Hypothalamus (tissue), 51 donors: ENCODE measurements around the gene PIGH.

Source experiments
- DNase-seq, 51 donors: peaks; one replicate each; lab custom pipeline; 2025; lab: John Stamatoyannopoulos, UW

PIGH gene

DNA sequence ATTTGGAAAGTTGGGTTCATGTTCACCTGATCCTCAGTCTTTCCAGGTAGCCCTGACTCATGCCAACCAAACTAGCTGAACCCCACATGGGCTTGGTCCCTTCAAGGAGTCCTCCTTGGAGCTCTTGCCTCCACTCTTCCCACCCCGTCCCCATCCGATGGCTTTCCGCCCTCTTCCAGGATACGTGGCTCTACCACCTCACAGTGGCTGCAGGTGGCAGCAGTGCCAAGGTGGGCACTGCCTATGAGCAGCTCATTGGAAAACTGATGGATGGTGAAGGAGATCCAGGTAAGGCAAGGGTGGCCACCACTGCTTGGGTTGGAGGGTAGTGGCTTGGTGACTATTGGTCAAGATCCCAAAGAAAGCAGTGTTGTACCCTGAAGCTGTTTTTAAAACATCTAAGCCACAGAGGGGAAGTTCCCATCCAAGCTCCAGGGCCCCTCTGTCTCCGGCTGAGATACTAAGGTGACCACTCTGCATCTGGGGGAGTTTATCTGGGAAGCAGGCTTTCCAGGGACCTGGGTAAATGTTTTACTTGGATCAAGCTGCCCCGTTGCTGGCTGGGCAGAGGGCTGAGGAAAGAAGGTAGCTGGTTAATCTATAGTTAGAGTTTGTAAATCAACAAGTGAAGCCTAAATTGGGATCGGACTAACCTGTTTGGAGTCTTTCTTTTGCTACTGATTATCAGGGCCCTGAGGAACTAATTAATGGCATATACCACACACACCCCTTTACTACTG lies 23.7 kb downstream of the PIGH start:
- DNase-seq: no peak

DNA sequence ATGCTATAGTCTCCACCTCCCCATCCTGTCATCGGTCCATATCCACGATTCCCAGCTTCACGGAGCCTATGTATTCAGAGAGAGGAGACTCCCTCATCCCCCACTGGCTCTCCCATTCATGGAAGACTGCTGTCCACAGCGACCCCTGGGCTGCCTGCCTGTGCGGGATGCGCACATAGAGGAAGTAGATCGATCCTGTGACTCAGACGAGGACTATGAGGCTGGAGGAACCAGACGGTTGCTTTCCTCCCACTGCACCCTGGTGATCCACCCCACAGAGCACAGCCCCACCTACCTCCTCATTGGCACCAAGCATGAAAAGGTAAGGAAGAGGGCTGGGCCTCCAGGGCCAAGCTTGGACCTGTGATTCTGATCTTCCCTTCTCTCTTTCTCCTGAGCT lies 24.4 kb downstream of the PIGH start:
- DNase-seq: no peak

DNA sequence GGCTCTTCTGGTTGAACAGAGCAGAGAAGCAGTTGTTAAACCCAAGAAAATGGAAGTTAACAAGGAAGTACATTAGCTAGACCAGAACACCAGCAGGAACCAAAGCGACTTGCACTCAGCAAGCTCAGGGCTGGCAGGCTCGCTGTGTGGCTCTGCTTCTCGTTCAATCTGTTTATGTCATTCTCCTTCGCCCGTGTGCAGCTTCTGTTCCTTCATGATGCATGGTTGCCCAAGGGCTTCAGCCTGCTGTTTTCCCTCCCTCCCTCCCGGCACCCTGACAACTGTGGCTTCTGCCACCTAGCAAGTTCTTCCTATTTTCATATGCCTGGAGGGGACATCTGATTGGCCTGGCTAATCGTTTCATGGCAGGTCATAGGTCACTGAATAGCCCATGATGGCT lies 25.3 kb downstream of the PIGH start:
- no peak for DNase-seq

DNA sequence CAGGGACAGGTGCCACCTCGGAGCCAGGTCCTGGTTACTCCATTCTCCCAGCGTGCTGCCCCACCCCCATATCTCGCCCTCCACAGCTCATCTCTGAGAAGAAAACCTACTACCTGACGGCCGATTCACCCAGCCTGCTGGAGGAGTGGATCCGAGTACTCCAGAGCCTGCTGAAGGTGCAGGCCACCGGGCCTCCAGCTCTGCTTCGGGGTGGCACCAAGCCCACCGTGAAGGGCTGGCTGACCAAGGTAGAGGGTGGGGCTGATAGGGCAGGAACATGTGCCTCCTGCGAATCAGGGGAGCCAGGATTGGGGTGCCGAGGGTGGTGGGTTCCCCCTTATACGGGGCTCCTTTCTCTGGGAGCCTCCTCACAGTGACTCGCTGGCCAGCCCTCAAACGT lies 25.9 kb downstream of the PIGH start:
- no peak for DNase-seq

DNA sequence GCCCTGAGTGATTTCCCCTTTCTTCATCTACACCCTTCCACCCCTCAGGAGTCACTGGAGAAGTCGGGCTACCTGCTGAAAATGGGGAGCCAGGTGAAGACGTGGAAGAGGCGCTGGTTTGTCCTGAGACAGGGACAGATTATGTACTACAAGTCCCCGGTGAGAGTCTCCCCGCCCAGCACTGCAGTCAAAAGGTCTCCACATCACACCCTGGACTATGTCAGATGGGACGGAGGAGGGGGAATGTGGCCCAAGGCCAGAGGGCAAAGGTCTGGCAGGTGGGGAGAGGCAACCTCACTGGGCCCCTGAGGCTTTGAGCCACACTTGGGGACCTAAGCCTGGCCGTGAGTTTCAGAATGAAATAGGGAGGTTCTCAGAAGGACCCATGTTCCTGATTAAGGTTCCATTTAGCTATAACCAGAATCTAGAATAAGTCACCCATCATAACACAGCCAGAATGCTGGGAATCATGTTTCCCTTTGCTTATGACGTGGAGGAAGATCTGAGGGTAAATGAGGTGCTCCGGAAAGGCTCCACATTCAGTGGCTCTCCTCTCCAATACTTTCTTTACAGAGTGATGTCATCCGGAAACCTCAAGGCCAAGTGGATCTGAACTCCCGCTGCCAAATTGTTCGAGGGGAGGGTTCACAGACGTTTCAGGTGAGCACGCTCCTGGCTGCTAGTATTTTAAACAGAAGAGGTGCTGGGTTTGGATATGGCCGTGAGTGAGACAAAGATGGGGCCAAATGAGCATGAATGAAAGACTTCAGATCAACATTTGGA lies 26.6 kb downstream of the PIGH start:
- no peak for DNase-seq

DNA sequence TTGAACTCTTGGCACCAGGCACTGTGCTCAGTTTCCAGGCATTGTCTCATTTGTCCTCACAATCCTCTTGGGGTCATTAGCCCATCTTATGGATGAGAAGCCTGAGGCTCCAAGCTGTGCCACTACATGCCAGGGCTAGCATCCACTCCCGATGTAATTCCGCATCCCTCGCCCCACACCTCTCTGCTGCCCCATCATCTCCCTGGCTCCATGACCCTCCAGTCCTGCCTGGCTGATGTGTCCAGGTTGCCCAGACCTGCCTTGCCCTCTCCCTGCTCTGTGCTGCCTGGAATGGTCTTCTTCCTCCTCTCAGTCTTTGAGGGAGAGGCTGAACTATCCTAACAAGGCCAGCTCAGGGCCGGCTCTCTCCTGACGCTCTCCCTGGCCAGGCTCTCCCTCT lies 27.5 kb downstream of the PIGH start:
- DNase-seq: no peak

DNA sequence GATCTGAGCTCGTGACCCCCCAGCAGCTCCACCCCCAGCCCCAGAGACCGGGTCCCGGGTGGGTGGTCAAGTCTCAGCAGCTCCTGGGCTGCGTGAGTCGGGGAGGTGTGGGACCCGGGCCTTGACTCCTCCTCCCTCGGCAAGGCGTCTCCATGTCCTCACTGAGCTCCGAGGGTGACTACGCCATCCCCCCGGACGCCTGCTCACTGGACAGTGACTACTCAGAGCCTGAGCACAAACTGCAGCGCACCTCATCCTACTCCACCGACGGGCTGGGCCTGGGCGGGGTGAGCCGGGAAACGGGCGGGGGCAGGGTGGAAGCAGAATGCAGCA lies 28.1 kb downstream of the PIGH start:
- no peak for DNase-seq

DNA sequence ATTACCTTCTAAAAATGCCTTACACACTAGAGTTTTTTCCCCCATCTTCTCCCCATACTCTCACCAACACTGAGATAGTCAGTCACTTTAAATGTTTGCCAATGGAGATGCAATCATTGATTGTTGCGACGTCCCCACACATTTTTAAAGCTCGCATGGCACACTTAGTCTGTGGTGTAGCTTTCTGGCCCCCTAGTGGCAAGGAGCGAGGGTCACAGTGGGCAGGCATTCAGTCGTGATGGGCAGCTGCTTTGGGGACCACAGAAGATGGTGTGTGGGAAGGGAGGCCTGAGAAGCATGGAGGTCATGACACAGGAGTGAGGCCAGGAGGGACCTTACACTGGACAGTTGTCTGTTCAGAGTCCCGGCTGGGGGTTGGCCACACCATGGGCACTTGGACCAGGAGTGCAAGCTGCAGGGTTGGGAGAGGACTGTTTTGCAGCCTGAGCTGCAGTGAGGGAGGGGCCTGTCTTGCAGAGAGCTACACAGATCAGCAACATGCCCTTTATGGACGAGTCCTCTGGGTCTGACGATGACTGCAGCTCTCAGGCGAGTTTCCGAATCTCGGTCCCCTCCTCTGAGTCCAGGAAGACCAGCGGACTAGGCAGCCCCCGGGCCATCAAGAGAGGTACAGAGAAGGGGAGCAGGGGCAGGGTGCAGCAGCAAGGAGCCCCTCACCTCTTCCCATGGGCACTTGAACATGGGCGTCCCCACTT lies 28.6 kb downstream of the PIGH start:
- DNase-seq: peak in 41 of 51 donors; percentile 15 to 76 (median 47)

DNA sequence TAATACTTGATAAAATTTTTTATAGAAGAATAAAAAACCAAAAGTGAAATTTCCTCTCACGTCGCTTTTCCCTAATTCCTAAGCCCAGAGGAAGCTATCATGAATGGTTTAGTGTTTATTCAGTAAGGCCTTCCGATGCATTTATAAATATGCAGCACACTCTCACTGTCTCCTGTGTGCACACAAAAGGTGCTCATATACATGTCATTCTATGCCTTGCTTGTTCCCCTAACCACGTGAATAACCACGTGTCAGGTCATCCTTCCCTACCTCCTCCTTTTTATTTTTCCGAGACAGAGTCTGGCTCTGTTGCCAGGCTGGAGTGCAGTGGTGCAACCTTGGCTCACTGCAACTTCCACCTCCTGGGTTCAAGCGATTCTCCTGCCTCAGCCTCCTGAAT lies 29.6 kb downstream of the PIGH start:
- DNase-seq: no peak

DNA sequence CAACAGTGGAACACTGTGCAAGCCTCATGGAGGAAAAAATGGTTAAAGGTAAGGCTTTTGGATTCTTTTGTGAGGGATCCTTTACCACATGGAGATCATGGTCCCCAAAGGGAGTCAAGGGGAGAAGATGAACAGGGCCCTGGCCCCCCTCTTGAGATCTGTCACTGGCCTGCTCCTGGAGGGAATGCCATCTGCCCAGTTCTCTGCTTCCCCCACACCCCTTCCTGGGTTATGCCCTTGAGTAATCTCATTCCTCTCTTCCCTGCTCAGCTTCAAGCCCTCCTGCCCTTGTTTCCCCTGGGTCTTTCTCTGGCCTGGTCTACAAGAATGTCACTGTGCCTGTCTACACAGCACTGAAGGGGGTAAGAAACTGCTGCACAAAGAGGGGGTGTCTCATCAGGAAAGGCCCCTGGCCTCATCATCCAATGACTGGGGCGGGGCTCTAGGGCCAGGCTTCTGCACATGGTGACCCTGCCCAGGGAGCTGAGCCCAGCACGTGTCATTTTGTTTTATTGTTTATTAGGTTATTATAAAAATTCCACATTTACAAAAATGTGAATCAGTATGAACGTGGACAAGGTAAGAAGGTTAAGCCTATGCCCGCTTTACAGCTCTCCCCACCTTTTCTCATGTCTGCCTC lies 30.3 kb downstream of the PIGH start:
- no peak for DNase-seq

DNA sequence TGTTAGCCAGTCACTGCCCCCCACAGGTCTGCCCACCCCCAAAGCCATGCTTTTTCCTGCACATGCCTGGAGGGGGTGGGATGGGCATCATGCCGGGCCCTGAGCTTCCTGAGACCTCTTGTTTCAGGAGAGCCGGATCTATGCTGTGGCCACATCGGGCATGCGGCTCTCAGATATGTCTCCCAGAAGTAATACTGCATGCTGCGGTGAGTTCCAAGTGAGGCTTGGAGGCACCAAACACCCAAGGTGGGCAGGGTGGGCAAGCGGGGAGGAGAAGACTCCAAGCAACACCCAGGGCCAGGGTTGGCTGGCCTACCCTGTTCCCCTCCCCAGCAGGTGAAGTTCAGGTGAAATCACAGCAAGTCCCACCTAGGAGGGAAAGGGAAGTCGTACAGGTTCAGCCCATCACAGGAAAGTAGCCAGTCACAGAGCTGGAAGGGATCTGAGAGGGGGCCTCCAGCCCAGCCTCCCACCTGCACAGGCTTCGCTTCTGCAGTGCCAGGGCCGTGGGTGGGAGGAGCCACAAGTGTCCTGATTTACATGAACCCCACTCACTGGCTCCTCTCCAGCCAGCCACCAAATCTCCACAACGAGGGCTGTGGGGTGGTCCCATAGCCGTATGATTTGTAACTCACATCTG lies 30.9 kb downstream of the PIGH start:
- no peak for DNase-seq

DNA sequence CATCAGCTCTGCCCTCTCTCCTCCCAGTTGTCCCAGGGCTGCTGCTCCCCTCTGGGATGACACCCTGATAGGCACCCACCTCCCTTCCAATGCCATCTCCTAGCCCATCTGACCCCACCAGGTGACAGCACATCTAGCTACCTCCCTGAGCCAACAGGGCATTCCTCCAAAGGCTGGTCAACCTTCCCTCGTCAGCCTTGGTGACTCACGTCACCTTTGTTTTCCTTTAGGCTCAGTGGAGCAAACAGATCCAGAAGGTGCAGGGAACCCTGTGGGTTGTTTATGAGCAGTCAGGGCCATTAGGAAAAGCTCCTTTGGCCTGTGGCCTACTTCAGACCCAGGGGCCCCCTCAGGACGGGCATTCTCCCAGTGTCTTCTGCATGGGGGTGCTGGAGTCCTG lies 32.4 kb downstream of the PIGH start:
- peak in 1 of 51 donors; percentile 26 for DNase-seq

DNA sequence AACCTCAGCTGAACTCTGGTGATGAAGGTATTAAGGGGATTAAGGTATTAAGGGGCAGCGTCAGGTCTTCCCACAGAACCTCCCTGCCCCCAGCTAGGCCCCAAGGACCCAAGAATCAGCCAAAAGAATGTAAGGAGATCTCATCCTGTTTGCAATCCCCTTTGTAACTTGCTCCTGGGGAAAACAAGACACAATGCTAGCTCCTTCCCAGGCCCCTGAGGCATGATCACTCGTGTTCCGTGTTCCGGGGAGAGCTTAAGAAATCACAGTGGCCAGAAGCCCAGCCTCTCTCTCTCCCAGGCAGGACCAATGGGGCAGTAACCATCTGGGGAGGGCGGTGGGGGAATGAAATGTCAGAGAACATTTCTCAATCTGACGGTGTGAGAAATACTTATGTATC lies 33.2 kb downstream of the PIGH start:
- DNase-seq: peak in 15 of 51 donors; percentile 19 to 76 (median 31)

DNA sequence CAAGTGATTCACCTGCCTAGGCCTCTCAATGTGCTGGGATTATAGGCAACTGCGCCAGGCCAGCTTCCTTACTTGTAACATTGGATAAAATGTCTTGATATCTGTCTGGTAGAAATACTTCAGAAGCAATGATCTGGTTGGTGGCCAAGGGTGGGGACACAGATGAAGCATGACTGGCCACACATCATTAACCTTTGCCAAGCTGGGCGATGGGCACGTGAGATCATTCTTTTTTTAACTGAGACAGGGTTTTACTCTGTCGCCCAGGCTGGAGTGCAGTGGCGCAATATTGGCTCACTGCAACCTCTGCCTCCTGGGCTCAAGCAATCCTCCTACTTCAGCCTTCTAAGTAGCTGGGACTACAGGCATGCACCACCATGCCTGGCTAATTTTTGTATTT lies 35.8 kb downstream of the PIGH start:
- DNase-seq: no peak

DNA sequence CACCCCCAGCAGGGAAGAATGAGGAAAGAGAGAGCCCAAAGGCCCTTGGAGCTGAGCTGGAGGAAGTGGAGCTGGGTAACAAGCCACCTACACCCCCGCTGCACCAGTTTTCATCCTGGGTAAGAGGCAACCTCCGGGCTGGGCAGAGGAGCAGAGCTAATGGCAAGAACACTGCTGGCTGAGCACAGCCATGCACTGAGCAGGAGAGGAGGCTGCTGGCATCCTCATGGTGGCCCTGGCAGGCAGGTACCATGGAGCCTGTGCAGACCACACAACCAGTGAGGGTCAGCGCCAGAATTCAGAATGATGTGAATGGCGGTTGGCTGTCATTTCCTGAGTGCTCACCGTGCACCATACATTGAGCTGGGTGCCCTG lies 37.3 kb downstream of the PIGH start:
- DNase-seq: no peak

DNA sequence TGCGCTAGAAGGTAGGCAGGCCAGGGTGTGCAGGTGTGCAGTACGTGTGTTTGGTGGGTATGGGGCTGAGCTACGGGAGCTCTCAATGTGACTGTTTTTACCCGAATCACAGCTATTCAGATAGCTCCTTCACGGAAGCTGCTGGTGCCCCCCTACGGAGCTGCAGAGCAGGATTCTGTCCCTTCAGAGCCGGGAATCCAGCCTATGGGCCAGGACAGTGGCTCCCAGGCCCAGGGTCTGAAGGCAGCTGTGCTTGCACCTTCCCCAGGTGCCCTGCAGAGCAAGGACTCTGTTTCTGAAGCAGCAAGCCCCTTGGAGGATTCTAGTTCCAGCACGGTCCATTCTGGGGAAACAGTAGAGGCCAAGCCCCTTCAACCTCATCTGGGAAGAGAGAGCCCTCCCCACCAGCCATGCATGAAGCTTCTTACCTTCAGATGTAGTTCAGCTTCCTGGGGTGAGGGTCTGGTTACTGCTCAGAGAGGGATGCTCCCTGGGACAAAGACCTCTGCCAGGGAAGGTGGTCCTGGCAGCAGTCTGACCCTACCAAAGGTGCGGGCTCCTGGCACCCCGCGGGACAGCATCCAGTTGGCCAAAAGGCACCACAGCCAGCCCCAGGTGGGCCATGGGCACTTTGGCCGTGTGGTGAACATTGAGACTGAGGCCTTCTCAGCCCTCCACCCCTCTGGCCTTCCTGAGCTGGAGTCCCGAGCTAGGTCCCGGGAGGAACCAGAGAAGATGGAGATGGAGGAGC lies 37.9 kb downstream of the PIGH start:
- no peak for DNase-seq

DNA sequence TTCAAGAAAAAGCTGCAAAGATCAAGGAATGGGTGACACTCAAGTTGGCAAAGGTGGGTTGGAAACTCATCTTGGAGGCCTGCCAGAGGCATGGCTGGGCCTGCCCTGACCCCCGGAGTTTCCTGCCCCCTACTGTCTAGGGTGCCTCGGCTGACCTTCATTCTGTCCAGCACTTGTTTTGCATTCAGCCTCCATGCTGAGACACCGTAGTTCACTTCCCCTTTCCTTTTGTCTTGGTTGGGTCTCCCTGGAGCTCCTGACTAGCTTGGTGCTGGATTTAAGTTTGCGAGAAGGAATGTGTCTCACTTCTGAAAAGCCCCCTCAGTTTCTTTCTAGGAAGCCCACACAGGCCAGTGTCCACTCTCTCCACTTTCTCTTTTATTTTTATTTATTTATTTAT lies 40.4 kb downstream of the PIGH start:
- no peak for DNase-seq

DNA sequence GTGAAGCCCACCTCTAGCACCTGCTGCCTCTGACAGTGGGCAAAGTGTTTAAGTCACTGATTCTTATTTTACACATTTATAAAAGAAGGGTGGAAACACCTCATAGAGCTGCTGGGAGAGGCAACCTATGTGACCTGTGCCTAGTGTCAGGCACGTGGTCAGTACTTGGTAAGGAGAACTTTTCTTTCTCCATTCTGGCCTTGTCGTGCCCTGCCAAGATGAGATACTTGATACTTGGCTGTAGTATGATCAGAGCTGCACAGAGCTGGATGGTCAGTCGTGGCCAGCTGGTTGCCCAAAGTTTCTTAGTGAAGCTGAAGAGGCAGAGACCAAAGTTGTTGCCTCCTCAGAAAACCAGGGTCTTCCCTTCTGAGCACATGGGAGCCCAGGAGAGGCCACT lies 42.4 kb downstream of the PIGH start:
- DNase-seq: no peak

DNA sequence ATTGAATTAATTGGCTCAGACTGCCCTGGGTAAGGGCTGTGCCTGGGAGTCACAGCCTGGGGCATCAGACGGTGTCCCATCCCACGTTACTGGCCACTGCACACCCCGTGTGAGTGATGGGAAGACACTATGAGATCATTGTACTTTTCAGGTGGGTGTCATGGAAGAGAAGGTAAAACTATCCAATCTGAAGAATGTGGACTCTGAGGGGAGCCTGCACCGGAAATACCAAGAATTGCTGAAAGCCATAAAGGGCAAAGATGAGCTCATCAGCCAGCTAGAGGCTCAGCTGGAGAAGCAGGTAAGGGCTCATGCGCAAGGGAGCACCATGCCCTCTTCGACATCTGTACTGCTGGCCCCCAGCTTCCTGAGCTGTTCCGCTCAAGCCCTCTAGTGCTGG lies 43.0 kb downstream of the PIGH start:
- DNase-seq: no peak

DNA sequence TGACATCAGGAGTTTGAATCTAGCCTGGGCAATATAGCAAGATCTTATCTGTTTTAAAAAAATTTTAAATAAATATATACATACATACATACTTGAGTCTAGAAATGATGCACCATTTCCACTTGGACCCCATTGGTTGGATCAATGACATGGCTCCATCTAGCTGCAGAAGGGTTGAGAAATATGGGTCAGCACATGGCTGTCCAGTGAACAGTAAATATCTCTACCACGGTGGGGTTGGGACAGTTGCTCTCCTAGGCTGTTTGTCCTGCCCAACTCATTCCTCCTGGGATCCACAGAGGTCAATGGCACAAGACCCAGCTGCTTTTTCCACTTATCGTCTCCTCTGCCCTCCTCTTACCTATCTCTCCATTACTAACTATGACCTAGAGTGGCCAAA lies 43.4 kb downstream of the PIGH start:
- DNase-seq: no peak
